ENCODE data around the gene RAB33A.

DNA sequence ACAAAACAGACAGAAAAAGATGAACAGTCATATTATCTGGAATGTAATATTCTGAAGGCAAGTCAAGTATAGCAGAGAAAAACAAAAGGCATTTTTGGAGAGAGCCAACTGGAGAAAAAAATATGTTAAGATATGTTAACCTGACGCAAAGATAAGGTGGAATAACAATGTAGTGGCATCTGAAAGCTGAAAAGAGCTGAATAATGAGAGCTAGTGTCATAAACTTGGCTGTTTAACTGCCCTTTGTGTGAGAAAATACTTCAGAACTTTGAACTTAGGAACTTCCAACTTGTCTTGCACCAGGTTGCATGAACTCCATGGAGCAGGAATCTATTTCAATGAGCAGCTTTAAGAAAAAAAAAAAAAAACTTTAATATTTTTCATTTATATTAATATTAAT, 32.9 kb downstream of the RAB33A start:
- TF ChIP-seq, protein P1, sequence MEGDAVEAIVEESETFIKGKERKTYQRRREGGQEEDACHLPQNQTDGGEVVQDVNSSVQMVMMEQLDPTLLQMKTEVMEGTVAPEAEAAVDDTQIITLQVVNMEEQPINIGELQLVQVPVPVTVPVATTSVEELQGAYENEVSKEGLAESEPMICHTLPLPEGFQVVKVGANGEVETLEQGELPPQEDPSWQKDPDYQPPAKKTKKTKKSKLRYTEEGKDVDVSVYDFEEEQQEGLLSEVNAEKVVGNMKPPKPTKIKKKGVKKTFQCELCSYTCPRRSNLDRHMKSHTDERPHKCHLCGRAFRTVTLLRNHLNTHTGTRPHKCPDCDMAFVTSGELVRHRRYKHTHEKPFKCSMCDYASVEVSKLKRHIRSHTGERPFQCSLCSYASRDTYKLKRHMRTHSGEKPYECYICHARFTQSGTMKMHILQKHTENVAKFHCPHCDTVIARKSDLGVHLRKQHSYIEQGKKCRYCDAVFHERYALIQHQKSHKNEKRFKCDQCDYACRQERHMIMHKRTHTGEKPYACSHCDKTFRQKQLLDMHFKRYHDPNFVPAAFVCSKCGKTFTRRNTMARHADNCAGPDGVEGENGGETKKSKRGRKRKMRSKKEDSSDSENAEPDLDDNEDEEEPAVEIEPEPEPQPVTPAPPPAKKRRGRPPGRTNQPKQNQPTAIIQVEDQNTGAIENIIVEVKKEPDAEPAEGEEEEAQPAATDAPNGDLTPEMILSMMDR (optimal IDR thresholded peaks at IDR 0.05 in 1 of 3, IDR thresholded peaks at IDR 0.05 in 1 of 3, conservative IDR thresholded peaks at IDR 0.05 in 1 of 3; ENCODE audit: extremely low read depth in 1 of 3, insufficient read depth in 2 of 3, low read length in 3 of 3): no peak
- no peak for TF ChIP-seq EZH2 (IDR thresholded peaks at IDR 0.05; ENCODE audit: low read length)
